CD8-positive, alpha-beta memory T cell (primary cell): ENCODE measurements around the gene IFNL4. TPM values are rescaled to one million over a fixed set of nuclear protein-coding genes. Genes with fewer than 3 reads are reported as not detected.
"Not testable (repeated sequence)": the region's sequence is repeated elsewhere in the genome, so short reads cannot be mapped to it uniquely, and the experiment has no call there.

Experiments used
- CTCF ChIA-PET: fragments of 350-600 bp; sonication (Branson Sonifier 250); formaldehyde crosslinking; loops from one replicate; lab custom pipeline; 2021; ENCODE audit warnings: antibody characterized with exemption; lab: Charles Lee
- POLR2A ChIA-PET: fragments of 350-600 bp; sonication (Branson Sonifier 250); formaldehyde crosslinking; loops from one replicate; lab custom pipeline; 2021; ENCODE audit warnings: antibody characterized with exemption; lab: Charles Lee
- DNase-seq, 5 donors: peaks; one replicate each; pipeline versions ENCODE4 v3.0.0 to v3.0.0-alpha.2; 2020 to 2022; ENCODE audit warnings: mixed read lengths in 1 of 5
- H3K27ac ChIP-seq: one replicate; pipeline ENCODE4 v1.7.0; 2013; ENCODE audit warnings: low read depth, mild to moderate bottlenecking, low read length, moderate library complexity
- H3K27me3 ChIP-seq: 2 replicates; pipeline ENCODE4 v1.7.0; 2013; ENCODE audit warnings: low read length, mild to moderate bottlenecking; ENCODE audit not compliant: insufficient read depth, poor library complexity, severe bottlenecking
- H3K36me3 ChIP-seq: 2 replicates; pipeline ENCODE4 v1.7.0; 2013; ENCODE audit warnings: mild to moderate bottlenecking, low read length, moderate library complexity; ENCODE audit not compliant: insufficient read depth
- H3K4me1 ChIP-seq: 2 replicates; pipeline ENCODE4 v1.7.0; 2013; ENCODE audit warnings: mild to moderate bottlenecking, low read length, moderate library complexity; ENCODE audit not compliant: insufficient read depth
- H3K4me3 ChIP-seq: 2 replicates; pipeline ENCODE4 v1.7.0; 2013; ENCODE audit warnings: mild to moderate bottlenecking, low read length
- H3K9me3 ChIP-seq: 2 replicates; pipeline ENCODE4 v1.7.0; 2013; ENCODE audit warnings: mild to moderate bottlenecking, low read length
- H3K27ac Mint-ChIP-seq, 8 donors: one replicate each; pipeline ENCODE4 v1.8.0; 2020 to 2021; ENCODE audit warnings: mixed read lengths in 8 of 8, mild to moderate bottlenecking in 6 of 8, inconsistent platforms in 3 of 8, moderate library complexity in 3 of 8
- H3K27me3 Mint-ChIP-seq, 2 donors: one replicate each; pipeline ENCODE4 v1.8.0; 2020 to 2021; ENCODE audit warnings: mixed read lengths in 2 of 2, mild to moderate bottlenecking in 1 of 2, moderate library complexity in 1 of 2
- H3K36me3 Mint-ChIP-seq, 3 donors: one replicate each; pipeline ENCODE4 v1.8.0; 2020 to 2021; ENCODE audit warnings: mixed read lengths in 3 of 3, inconsistent platforms in 1 of 3, mild to moderate bottlenecking in 1 of 3
- H3K4me1 Mint-ChIP-seq, 3 donors: one replicate each; pipeline ENCODE4 v1.8.0; 2020 to 2021; ENCODE audit warnings: mixed read lengths in 3 of 3, inconsistent platforms in 1 of 3, mild to moderate bottlenecking in 1 of 3
- H3K4me3 Mint-ChIP-seq, 7 donors: one replicate each; pipeline ENCODE4 v1.8.0; 2020 to 2021; ENCODE audit warnings: mixed read lengths in 7 of 7, mild to moderate bottlenecking in 6 of 7, moderate library complexity in 4 of 7, inconsistent platforms in 2 of 7
- H3K9me3 Mint-ChIP-seq, 5 donors: one replicate each; pipeline ENCODE4 v1.8.0; 2020 to 2022; ENCODE audit warnings: mixed read lengths in 5 of 5, mild to moderate bottlenecking in 3 of 5, moderate library complexity in 2 of 5, inconsistent platforms in 1 of 5
- polyA plus RNA-seq: library from polyadenylated mRNA; unstranded; fragments of 300-500 nt; fragmentation: Illumina TruSeq; gene quantifications from one replicate; pipeline ENCODE4 v1.2.3, GENCODE V29; 2021
- total RNA-seq, 2 experiments: library from RNA; stranded (reverse); gene quantifications; one replicate each; pipeline ENCODE4 v1.2.3, GENCODE V29; 2021

The IFNL4 gene
- total and polyA plus RNA-seq, 3 experiments from 2014 or later: 0.31 TPM; not detected in 2

GRCh38 chr19:39253374-39254149 is 4.9 kb upstream of the IFNL4 start:
- Mint-ChIP-seq H3K27ac (peak overlapping the region in 1 of 8 donors; percentile 65), H3K9me3 (peaks cover 0 to 2% (median 0%) of the 10 kb centered on the region in 5 donors), H3K36me3 (peaks cover 0 to 1% (median 0%) of the 10 kb centered on the region in 3 donors), H3K27me3 (peaks cover 5 to 16% of the 10 kb centered on the region in 2 donors), H3K4me3 (no peak overlapping the region), H3K4me1 (peaks cover 0 to 14% (median 5%) of the 10 kb centered on the region in 3 donors)
- CTCF ChIA-PET: no interaction called here
- POLR2A ChIA-PET: no interaction called here
- no peak for DNase-seq
- H3K4me1 ChIP-seq: no peaks in the 10 kb centered on the region
- no peaks in the 10 kb centered on the region for H3K9me3 ChIP-seq
- H3K4me3 ChIP-seq: no peak overlapping the region
- no peaks in the 10 kb centered on the region for H3K27me3 ChIP-seq
- no peak overlapping the region for H3K27ac ChIP-seq
- H3K36me3 ChIP-seq: no peaks in the 10 kb centered on the region

- no peak overlapping the region for H3K27ac Mint-ChIP-seq
- H3K27me3 ChIP-seq: no peaks in the 10 kb centered on the region
These were observed 3.8 kb upstream of the IFNL4 start for GRCh38 chr19:39252458-39252857.

GRCh38 chr19:39251846-39252245 is 3.2 kb upstream of the IFNL4 start:
- peaks cover 0 to 1% (median 0%) of the 10 kb centered on the region in 3 donors for H3K36me3 Mint-ChIP-seq
- ChIA-PET CTCF (no interaction called here), POLR2A (no interaction called here)
- Histone ChIP-seq H3K27me3 (no peaks in the 10 kb centered on the region), H3K4me1 (no peaks in the 10 kb centered on the region), H3K27ac (no peak overlapping the region), H3K9me3 (no peaks in the 10 kb centered on the region), H3K36me3 (no peaks in the 10 kb centered on the region), H3K4me3 (no peak overlapping the region)
- H3K27ac Mint-ChIP-seq: peak overlapping the region in 2 of 8 donors; percentile 0 to 64
- H3K4me1 Mint-ChIP-seq: peaks cover 0 to 11% (median 4%) of the 10 kb centered on the region in 3 donors
- H3K9me3 Mint-ChIP-seq: no peaks in the 10 kb centered on the region
- H3K27me3 Mint-ChIP-seq: peaks cover 8% of the 10 kb centered on the region in 2 donors
- no peak overlapping the region for H3K4me3 Mint-ChIP-seq
- DNase-seq: no peak

More at GRCh38 chr19:39252458-39252857, 3.8 kb upstream of the IFNL4 start:
- peaks cover 0 to 8% (median 0%) of the 10 kb centered on the region in 3 donors for H3K4me1 Mint-ChIP-seq
- H3K27me3 Mint-ChIP-seq: peaks cover 6 to 9% of the 10 kb centered on the region in 2 donors
- CTCF ChIA-PET: no interaction called here
- no peaks in the 10 kb centered on the region for H3K9me3 Mint-ChIP-seq
- H3K4me1 ChIP-seq: no peaks in the 10 kb centered on the region
- H3K4me3 Mint-ChIP-seq: no peak overlapping the region
- DNase-seq: no peak
- H3K9me3 ChIP-seq: no peaks in the 10 kb centered on the region
- peaks cover 0 to 1% (median 0%) of the 10 kb centered on the region in 3 donors for H3K36me3 Mint-ChIP-seq
- no peak overlapping the region for H3K27ac ChIP-seq
- no peak overlapping the region for H3K4me3 ChIP-seq
- POLR2A ChIA-PET: no interaction called here
- no peaks in the 10 kb centered on the region for H3K36me3 ChIP-seq

GRCh38 chr19:39251081-39251480 is 2.4 kb upstream of the IFNL4 start:
- ChIA-PET POLR2A (no interaction called here), CTCF (interaction anchor here (1.0 kb wide), 1 partner anchor 13 kb away, joined by 3 read pairs; no protein-coding TSS in a partner anchor)
- no peaks in the 10 kb centered on the region for H3K4me1 ChIP-seq
- no peaks in the 10 kb centered on the region for H3K9me3 ChIP-seq
- no peak overlapping the region for H3K4me3 ChIP-seq
- H3K36me3 Mint-ChIP-seq: peaks cover 0 to 1% (median 0%) of the 10 kb centered on the region in 3 donors
- no peak overlapping the region for H3K4me3 Mint-ChIP-seq
- no peaks in the 10 kb centered on the region for H3K27me3 ChIP-seq
- no peak for DNase-seq
- H3K27ac Mint-ChIP-seq: no peak overlapping the region
- no peaks in the 10 kb centered on the region for H3K9me3 Mint-ChIP-seq
- no peak overlapping the region for H3K27ac ChIP-seq
- no peaks in the 10 kb centered on the region for H3K36me3 ChIP-seq
- peaks cover 4 to 8% of the 10 kb centered on the region in 2 donors for H3K27me3 Mint-ChIP-seq
- peaks cover 0 to 11% (median 5%) of the 10 kb centered on the region in 3 donors for H3K4me1 Mint-ChIP-seq

GRCh38 chr19:39247701-39248664 is 673 bp downstream of the IFNL4 start:
- DNase-seq: no peak
- Histone ChIP-seq H3K27me3 (no peaks in the 10 kb centered on the region), H3K36me3 (no peaks in the 10 kb centered on the region), H3K9me3 (no peaks in the 10 kb centered on the region), H3K4me1 (no peaks in the 10 kb centered on the region), H3K4me3 (no peak overlapping the region), H3K27ac (no peak overlapping the region)
- H3K9me3 Mint-ChIP-seq: no peaks in the 10 kb centered on the region
- peaks cover 0 to 1% (median 0%) of the 10 kb centered on the region in 3 donors for H3K36me3 Mint-ChIP-seq
- ChIA-PET CTCF (interaction anchor here (0.6 to 1.2 kb wide), 2 partner anchors 13 to 544 kb away, joined by 3 read pairs; no protein-coding TSS in a partner anchor), POLR2A (no interaction called here)
- peaks cover 7 to 8% of the 10 kb centered on the region in 2 donors for H3K27me3 Mint-ChIP-seq
- peaks cover 0 to 11% (median 5%) of the 10 kb centered on the region in 3 donors for H3K4me1 Mint-ChIP-seq
- H3K4me3 Mint-ChIP-seq: peak overlapping the region in 1 of 7 donors; percentile 71
- no peak overlapping the region for H3K27ac Mint-ChIP-seq

- Histone ChIP-seq H3K9me3 (no peaks in the 10 kb centered on the region), H3K27me3 (no peaks in the 10 kb centered on the region), H3K27ac (no peak overlapping the region), H3K36me3 (no peaks in the 10 kb centered on the region), H3K4me1 (no peaks in the 10 kb centered on the region), H3K4me3 (no peak overlapping the region)
- peak in 2 of 5 donors; percentile 20 to 60 for DNase-seq
- ChIA-PET CTCF (interaction anchor here (1.2 kb wide), 1 partner anchor 12 kb away, joined by 3 read pairs; no protein-coding TSS in a partner anchor), POLR2A (no interaction called here)
- H3K36me3 Mint-ChIP-seq: peaks cover 0 to 1% (median 0%) of the 10 kb centered on the region in 3 donors
- peaks cover 7 to 8% of the 10 kb centered on the region in 2 donors for H3K27me3 Mint-ChIP-seq
- no peaks in the 10 kb centered on the region for H3K9me3 Mint-ChIP-seq
- H3K4me3 Mint-ChIP-seq: peak overlapping the region in 5 of 7 donors; percentile 57 to 71 (median 63)
- H3K27ac Mint-ChIP-seq: peak overlapping the region in 2 of 8 donors; percentile 47 to 57
- H3K4me1 Mint-ChIP-seq: peaks cover 0 to 6% (median 5%) of the 10 kb centered on the region in 3 donors
These were observed 1.5 kb downstream of the IFNL4 start for GRCh38 chr19:39246951-39247669.

- H3K27me3 Mint-ChIP-seq, H3K4me3 Mint-ChIP-seq, H3K9me3 ChIP-seq, POLR2A ChIA-PET, H3K4me3 ChIP-seq, H3K4me1 ChIP-seq, H3K36me3 ChIP-seq, H3K9me3 Mint-ChIP-seq, H3K27ac Mint-ChIP-seq, H3K27ac ChIP-seq, CTCF ChIA-PET, H3K27me3 ChIP-seq, DNase-seq, H3K4me1 Mint-ChIP-seq, H3K36me3 Mint-ChIP-seq: not testable (repeated sequence)
These were observed 3.5 kb downstream of the IFNL4 start for GRCh38 chr19:39245166-39245565.
